HG03135 (cell line): ENCODE data around the gene TC2N.
"Not testable (repeated sequence)": the region's sequence is repeated elsewhere in the genome, so short reads cannot be mapped to it uniquely, and the experiment has no call there.

ENCODE experiments used
- ATAC-seq: cut with Tn5 transposase; IDR thresholded peaks from one replicate; pipeline ENCODE4 v1.9.1; 2021; ENCODE audit warnings: mild to moderate bottlenecking, moderate library complexity; ENCODE audit not compliant: unreplicated experiment

TC2N gene

DNA sequence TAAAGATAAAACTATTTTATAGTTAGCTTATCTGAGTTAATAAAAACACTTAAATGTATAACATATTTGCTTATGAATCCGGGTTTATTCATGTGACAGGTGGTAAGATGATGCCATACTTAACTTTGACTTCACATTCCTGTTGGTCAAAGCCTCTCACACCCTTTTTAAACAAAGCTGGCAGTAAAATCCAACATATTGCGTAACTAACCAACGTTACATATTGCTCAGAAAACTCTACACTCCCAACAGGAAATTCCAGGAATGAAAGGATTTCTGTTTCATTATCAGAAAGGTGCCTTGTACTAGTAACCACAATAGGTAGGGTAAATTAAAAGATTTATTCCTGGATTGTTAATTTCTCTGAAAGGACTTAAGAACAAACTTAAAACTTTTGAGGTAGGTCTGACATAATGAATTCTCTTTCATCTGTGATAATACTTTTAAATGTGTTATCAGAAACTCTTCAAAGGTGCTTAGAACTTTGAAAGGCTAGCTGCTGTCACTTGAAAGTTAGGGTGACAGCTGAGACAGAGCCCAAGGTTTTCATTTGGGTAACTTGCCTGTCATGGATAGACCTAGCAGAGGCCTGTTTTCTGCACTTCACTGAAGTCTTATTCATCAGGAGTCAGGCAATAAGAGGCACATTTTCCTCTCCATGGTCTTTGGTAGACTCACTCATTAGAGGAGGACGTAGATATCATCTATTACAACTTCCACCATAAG is 111.6 kb downstream of the TC2N start:
- no peak for ATAC-seq

- ATAC-seq: no peak
Observed at GRCh38 chr14:91754819-91755218, 112.5 kb downstream of the TC2N start.

DNA sequence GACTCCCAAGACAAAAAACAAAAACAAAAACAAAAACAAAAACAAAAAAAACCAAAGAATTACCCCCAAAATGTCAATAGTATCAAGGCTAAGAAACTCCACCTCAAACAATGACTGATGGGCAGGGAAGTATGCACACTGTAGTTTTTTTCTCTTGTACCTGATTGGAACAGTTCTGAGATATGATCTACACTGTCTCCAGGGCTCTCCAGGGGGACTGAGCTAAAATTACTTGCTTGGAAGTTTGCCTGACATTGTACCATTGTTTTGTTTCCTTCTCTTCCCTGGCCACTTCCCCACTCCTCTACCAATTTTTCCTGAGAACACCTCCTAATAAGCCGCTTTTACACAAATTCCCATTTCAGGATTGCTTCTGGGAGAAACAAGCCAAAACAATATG is 113.2 kb downstream of the TC2N start:
- no peak for ATAC-seq

DNA sequence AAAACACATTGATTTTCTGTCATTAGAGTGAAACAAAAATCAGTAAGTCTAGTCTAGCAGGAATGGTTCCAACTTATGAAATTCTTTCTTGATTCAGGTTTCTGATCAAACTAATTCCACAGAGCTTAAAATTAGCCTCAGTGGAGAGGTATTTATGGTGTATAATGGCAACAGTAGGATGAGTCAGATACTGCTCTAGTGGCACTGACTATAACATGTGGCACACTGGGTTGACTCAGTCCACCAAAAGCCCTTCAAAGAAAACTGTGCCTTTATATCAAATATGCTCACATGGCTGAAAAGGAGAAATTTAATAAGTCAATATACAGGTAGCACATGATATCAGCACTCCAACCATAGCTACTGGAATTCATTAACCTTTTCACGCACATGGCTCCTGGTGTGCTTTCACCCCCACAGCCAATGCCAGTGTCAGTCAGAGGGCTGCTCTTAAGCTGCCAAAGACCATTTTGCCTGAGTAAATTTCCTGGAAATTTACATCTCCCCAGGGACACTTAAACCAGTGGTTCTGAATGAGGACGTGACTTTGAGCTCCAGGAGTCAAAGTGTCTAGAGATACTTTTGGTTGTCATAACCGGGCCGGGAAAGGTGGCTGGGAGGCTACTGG is 113.7 kb downstream of the TC2N start:
- ATAC-seq: no peak

DNA sequence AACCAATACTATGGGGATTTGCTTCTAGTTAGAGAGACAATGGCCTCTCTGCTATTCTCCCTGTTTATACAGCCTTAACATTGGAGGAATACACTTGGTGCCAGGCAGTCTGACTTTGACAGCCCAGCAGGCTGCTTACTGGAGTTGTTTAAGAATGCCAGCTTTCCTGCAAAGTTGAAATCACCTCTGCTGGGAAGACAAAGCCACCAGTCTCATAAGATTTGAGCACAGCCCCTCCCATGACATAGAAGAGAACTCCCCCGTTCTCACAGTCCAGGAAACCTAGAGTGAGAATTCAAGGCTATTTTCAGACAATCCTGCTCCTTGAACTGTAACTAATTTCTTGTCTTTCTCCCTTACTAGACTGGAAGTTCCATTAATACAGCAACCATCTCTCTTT is 114.4 kb downstream of the TC2N start:
- ATAC-seq: no peak

DNA sequence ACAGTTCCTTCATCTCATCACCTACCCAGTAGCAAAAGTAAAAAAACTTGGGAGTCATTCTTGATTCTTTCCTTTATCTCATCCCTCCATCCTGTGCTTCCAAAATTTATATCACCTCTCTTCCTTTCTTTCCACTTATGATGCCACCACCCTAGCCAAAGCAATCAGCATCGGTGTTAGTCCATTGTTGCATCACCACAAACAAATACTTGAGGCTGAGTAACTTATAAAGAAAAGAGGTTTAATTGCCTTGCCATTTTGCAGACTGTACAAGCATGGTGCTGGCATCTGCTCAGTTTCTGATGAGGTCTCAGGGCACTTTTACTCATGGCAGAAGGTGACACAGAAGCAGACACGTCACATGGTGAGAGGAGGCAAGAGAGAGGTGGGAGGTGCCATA is 115.6 kb downstream of the TC2N start:
- no peak for ATAC-seq

- ATAC-seq: no peak
Observed at GRCh38 chr14:91750634-91751198, 116.6 kb downstream of the TC2N start.

GRCh38 chr14:91749868-91750267 is 117.5 kb downstream of the TC2N start:
- ATAC-seq: no peak

DNA sequence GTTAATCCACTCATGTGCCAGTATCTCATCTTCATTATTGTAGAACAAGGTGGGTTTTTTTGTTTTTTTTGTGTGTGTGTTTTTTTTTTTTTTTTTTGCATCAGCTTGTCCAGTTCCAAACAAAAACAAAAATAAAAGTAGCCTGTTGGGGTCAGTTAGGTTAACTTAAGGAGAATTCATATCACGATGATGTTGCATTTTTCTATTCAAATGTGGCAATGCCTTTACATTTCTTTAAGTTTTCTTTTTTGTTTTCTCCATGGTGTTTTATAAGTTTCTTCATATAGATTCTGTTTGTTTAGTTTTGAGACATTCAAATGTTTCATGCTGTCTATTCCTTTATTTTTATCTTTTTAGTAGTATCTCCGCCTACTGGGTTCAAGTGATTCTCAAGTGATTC is 119.3 kb downstream of the TC2N start:
- no peak for ATAC-seq

GRCh38 chr14:91745344-91745743 is 122.0 kb downstream of the TC2N start:
- no peak for ATAC-seq

DNA sequence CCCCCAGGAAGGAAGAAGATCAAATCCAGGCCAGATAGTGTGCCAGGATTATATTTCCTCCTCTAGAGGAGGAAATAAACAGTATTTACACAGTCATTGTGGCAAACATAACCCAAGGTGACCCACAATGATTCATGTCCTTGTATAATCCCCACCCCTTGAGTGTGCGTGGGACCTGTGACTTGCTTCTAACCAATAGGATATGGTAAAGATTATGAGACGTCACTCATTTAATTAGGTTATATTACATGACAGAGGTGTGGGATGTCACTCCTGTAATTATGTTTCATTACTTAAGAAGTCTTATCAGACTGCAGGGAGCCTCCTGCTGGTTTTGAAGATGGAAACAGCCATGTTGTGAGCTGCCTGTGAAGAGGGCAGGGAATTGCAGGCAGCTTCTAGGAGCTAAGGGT is 123.3 kb downstream of the TC2N start:
- no peak for ATAC-seq

DNA sequence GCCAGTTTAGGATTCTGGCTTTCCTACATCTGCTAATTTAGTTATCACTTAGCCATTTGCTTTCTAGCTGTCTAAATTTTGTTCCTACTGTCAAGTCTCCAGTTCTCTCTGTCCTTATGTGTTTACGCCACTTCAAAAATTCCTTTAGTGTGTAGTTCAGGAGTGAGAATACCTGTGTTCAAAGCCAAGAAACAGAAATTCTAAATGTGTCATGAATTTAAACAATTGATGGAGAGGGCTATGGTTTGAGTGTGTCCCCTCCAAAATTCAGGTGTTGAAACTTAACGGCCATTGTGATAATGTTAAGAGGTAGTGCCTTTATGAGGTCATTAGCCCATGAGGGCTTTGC is 124.1 kb downstream of the TC2N start:
- ATAC-seq: no peak

GRCh38 chr14:91742621-91743304 is 124.6 kb downstream of the TC2N start:
- no peak for ATAC-seq

DNA sequence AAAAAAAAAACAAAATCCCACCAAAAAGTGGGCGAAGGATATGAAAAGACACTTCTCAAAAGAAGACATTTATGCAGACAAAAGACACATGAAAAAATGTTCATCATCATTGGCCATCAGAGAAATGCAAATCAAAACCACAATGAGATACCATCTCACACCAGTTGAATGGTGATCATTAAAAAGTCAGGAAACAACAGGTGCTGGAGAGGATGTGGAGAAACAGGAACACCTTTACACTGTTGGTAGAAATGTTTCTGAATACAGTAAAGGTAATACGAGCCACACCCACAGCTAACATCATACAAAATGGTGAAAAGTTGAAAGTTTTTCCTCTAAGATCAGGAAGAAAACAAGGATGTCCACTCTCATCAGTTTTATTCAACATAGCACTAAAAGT is 127.5 kb downstream of the TC2N start:
- not testable (repeated sequence) for ATAC-seq

DNA sequence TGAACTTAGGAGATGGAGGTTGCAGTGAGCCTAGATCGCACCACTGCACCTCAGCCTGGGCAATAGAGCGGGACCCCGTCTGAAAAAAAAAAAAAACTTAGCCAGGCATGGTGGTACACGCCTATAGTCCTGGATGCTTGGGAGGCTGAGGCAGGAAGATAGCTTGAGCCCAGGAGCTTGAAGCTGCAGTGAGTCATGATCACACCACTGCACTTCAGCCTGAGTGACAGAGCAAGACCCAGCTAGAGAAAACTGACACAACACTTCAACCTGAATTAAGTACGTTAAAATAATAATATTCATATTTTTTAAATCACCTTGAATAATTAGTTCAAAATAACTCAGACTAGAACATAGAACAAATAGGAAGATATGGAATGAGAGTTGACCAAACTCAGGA is 129.7 kb downstream of the TC2N start:
- no peak for ATAC-seq

DNA sequence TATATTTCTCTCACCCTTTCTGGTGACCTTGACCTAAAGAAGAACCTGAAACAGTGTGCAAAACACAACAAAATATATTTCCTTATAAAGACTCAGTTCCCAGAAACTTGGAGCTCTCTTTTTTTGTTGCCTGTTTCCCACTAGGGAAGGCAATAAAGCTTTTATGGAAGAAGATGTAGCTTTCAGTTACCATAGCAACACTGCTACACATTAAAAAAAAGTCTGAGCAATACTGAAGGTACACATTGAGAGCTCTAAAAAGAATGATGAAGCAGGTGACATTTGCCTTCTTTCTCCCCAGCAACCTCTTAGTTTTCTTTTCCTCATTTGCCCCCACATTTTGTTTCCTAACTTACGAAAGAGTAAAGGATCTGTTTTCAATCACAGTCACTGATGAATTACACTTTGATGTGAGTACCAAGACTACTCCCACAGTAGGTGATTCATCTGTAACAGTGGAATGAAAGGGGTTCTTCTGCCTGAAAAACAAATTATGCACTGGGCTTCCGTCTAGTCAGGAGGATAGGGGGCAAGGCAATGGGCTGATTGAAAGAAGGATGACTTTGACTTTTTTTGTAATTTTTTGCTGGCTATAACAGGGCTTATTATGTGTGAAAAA is 134.4 kb downstream of the TC2N start:
- no peak for ATAC-seq

- no peak for ATAC-seq
Observed at GRCh38 chr14:91732439-91732838, 134.9 kb downstream of the TC2N start.

DNA sequence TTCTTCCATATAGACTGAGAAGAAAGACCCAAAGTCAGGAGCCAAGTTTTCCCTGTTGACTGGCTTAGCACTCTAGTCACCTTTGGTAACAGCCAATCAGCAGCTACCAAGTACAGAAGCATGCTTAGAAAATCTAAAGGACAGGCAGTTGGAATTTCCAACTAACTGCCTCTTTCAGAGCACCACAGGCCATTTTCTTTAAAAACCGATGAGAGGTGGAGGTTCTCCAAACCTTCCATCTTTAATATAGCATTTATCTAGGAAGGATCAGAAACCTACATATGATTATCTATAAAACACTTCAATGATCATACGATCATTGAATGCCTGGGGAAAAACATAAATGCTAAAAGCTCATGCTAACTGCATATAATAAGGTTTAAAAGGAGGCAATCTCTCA is 135.3 kb downstream of the TC2N start, which contains the start of gene CATSPERB:
Gene CATSPERB, minus strand, starts transcription at position 101 of the 400 bp plus-strand sequence. CDS start 2,607 bp downstream, outside the sequence.
- ATAC-seq: no peak

GRCh38 chr14:91731018-91731417 is 136.3 kb downstream of the TC2N start:
- ATAC-seq: no peak

DNA sequence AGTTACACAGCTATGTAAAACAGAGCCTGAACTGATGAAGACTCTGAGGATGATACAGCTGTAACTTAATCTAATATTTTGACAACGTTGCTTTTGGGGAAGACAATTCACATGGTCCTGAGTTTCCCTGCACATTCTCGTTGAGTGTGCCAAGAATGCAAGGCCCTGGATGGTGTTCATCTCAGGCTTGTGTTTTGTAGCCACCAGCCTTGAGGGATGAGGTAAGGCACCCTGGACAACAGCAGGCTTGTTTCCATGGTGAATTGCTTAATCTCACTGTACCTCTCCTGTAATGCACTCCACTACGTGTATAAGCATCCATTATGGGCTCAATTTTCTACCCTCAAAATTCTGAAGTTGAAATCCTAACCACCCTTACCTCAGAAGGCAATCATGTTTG is 137.6 kb downstream of the TC2N start:
- no peak for ATAC-seq
